Measurements from ENCODE around the gene RASA3.

DNA sequence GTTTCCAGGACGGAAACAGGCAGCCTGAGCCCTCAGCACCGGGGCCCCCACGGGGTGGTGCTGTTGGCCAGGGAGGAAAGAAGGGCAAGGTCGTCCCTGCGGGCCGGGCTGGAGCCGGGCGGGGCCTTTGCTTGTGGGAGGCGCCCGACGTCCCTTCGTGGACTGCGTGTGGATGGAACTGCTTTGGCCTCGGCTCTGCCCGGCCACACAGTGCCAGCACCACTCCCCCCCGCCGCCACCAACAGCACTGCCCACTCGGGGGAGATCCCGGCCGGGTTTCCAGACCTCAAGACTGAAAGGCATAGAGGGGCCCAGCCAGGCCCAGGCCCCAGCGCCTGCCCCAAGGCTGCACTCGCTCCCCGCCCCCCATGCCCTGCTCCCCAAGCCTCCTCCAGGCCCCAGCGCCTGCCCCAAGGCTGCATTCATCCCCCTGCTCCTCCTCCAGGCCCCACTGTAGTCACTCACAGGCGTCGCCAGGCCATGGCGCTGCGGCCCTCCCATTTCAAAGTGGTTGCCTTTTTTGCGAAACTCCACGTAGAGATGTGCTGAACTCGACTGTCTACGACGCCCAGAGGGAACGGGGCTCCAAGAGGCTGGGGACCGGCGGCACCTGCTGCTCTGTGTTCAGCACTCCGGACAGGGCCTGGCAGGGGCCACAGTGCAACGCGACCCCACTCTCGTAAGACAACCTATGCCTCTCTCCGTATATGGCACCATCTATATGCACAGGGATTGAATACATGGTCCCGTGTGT is 181.0 kb downstream of the RASA3 start:
- TF ChIP-seq, protein P1, sequence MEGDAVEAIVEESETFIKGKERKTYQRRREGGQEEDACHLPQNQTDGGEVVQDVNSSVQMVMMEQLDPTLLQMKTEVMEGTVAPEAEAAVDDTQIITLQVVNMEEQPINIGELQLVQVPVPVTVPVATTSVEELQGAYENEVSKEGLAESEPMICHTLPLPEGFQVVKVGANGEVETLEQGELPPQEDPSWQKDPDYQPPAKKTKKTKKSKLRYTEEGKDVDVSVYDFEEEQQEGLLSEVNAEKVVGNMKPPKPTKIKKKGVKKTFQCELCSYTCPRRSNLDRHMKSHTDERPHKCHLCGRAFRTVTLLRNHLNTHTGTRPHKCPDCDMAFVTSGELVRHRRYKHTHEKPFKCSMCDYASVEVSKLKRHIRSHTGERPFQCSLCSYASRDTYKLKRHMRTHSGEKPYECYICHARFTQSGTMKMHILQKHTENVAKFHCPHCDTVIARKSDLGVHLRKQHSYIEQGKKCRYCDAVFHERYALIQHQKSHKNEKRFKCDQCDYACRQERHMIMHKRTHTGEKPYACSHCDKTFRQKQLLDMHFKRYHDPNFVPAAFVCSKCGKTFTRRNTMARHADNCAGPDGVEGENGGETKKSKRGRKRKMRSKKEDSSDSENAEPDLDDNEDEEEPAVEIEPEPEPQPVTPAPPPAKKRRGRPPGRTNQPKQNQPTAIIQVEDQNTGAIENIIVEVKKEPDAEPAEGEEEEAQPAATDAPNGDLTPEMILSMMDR (IDR thresholded peaks at IDR 0.05; ENCODE audit: extremely low read depth in 1 of 2, insufficient read depth in 1 of 2, low read depth in 1 of 2, low read length in 2 of 2): peak; percentile 79 to 90
- TF ChIP-seq POLR2A (IDR thresholded peaks at IDR 0.05; ENCODE audit: low read depth, low read length) (no peak), EZH2 (IDR thresholded peaks at IDR 0.05; ENCODE audit: borderline replicate concordance, low read depth, low read length, severe bottlenecking) (no peak), POLR2AphosphoS5 (IDR thresholded peaks at IDR 0.05; ENCODE audit: insufficient read depth, low read depth, low read length) (peak; percentile 24), JUN (IDR thresholded peaks at IDR 0.05; ENCODE audit: borderline replicate concordance, insufficient read depth, insufficient read length, low read depth) (no peak), GATA2 (IDR thresholded peaks at IDR 0.05; ENCODE audit: insufficient read depth, insufficient read length, low read depth, low read length) (no peak)
- TF ChIP-seq, protein P2, sequence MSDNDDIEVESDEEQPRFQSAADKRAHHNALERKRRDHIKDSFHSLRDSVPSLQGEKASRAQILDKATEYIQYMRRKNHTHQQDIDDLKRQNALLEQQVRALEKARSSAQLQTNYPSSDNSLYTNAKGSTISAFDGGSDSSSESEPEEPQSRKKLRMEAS (IDR thresholded peaks at IDR 0.05; ENCODE audit: insufficient read depth, insufficient read length): no peak

Data from endothelial cell of umbilical vein (primary cell).